Measurements from ENCODE around the gene LGR4. TPM values are rescaled to one million over a fixed set of nuclear protein-coding genes. Genes with fewer than 3 reads are reported as not detected.

LGR4 gene
- total and polyA plus RNA-seq, 2 of the 13 experiments (the other 11 are each of a cell fraction or from before 2014, with no cell fraction given) = 42.1 to 68.7 TPM

DNA sequence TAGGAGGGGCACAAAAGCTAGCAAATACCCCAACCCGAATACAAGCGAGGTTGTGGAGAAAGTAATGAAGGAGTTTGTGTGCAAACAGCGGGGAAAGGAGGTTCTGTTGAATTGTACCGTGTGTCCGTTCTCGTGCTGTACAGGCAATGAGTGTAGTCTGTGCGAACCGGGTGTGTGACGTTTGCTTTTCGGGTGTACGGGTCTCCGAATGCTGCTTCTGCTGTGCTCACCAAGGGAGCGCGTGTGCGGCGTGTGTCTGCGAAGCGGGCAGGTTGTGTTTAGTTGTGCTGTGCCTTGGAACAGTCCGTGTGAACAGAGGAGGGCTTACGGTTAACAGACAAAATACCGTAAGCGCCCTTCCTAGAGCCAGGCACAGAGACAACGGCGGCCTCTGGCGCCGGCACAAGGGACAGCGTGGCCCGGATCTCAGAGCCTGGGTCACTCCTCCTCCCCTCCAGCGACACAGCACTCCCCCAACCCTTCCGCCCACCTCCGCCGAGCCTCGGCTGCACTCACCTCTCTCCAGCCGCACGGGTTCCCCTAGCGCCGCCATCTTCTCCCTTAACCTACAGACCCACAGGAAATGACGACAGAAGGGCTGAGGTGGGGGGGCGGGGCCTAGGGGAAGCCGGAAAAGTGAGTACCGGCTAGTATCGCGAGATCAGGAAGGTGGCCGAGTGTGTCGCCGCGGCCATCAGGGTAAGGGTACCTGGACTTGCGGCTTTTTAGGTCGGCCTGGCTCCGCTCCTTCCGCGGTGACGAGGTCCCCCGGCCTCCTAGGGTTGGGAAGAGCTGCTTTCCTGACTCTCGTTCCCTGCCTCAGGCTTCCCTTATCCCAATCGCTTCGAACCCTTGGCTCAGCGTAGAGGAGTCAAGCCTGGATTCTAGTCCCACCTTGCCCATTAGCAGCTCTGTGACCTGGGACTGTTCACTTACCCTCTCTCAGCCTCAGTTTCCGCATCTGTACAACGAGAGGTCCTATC is 33.9 kb upstream of the LGR4 start, which contains the start of gene LIN7C (continued):
- TF ChIP-seq, protein P1, sequence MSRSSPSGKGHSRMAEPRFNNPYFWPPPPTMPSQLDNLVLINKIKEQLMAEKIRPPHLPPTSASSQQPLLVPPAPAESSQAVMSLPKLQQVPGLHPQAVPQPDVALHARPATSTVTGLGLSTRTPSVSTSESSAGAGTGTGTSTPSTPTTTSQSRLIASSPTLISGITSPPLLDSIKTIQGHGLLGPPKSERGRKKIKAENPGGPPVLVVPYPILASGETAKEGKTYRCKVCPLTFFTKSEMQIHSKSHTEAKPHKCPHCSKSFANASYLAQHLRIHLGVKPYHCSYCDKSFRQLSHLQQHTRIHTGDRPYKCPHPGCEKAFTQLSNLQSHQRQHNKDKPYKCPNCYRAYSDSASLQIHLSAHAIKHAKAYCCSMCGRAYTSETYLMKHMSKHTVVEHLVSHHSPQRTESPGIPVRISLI (CRISPR knock-in tag; IDR thresholded peaks at IDR 0.05; ENCODE audit: borderline replicate concordance) = no peak
- TF ChIP-seq GABPA (IDR thresholded peaks at IDR 0.05; ENCODE audit: low read depth, low read length) (peak; percentile 70), GABPA (CRISPR knock-in tag; IDR thresholded peaks at IDR 0.05; ENCODE audit: low read depth) (peak; percentile 98), ZMYM4 (CRISPR knock-in tag; IDR thresholded peaks at IDR 0.05) (peak; percentile 97), ZBTB3 (CRISPR knock-in tag; IDR thresholded peaks at IDR 0.05; ENCODE audit: borderline replicate concordance, low read depth) (no peak), ZNF343 (CRISPR knock-in tag; IDR thresholded peaks at IDR 0.05) (no peak), ZNF205 (CRISPR knock-in tag; IDR thresholded peaks at IDR 0.05) (0 out of 2 replicates have a peak, but pooled peaks have one; percentile 53), ATF7-NPFF (CRISPR knock-in tag; IDR thresholded peaks at IDR 0.05; ENCODE audit: low read depth) (no peak), SMAD9 (CRISPR knock-in tag; IDR thresholded peaks at IDR 0.05) (0 out of 2 replicates have a peak, but pooled peaks have one; percentile 26), SMYD3 (CRISPR knock-in tag; IDR thresholded peaks at IDR 0.05) (no peak), MED1 (CRISPR knock-in tag; IDR thresholded peaks at IDR 0.05) (peak; percentile 69), ZNF816 (CRISPR knock-in tag; IDR thresholded peaks at IDR 0.05; ENCODE audit: borderline replicate concordance) (peak; percentile 62; the same call in 1 of the 2 replicates), SSRP1 (CRISPR knock-in tag; IDR thresholded peaks at IDR 0.05) (no peak), ZNF724P (CRISPR knock-in tag; IDR thresholded peaks at IDR 0.05; ENCODE audit: borderline replicate concordance) (0 out of 2 replicates have a peak, but pooled peaks have one; percentile 22), ATF7 (IDR thresholded peaks at IDR 0.05) (no peak), ATF7 (CRISPR knock-in tag; IDR thresholded peaks at IDR 0.05) (peak; percentile 73; the same call in 1 of the 2 replicates), HES4 (CRISPR knock-in tag; IDR thresholded peaks at IDR 0.05; ENCODE audit: borderline replicate concordance) (no peak)
- TF ChIP-seq, protein P2, sequence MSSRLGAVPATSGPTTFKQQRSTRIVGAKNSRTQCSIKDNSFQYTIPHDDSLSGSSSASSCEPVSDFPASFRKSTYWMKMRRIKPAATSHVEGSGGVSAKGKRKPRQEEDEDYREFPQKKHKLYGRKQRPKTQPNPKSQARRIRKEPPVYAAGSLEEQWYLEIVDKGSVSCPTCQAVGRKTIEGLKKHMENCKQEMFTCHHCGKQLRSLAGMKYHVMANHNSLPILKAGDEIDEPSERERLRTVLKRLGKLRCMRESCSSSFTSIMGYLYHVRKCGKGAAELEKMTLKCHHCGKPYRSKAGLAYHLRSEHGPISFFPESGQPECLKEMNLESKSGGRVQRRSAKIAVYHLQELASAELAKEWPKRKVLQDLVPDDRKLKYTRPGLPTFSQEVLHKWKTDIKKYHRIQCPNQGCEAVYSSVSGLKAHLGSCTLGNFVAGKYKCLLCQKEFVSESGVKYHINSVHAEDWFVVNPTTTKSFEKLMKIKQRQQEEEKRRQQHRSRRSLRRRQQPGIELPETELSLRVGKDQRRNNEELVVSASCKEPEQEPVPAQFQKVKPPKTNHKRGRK (CRISPR knock-in tag; IDR thresholded peaks at IDR 0.05) = no peak
- TF ChIP-seq, protein P3, sequence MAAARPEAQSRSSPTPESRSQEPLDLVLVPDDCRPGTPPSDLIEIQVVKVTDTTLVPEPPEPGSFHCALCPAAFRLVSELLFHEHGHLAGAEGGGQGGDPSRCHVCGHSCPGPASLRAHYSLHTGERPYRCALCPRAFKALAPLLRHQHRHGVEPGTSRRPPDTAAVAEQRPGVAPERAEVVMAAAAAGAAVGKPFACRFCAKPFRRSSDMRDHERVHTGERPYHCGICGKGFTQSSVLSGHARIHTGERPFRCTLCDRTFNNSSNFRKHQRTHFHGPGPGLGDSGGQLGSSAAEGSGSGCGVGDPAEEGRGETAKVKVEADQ (CRISPR knock-in tag; IDR thresholded peaks at IDR 0.05; ENCODE audit: borderline replicate concordance) = no peak
- TF ChIP-seq, protein P4, sequence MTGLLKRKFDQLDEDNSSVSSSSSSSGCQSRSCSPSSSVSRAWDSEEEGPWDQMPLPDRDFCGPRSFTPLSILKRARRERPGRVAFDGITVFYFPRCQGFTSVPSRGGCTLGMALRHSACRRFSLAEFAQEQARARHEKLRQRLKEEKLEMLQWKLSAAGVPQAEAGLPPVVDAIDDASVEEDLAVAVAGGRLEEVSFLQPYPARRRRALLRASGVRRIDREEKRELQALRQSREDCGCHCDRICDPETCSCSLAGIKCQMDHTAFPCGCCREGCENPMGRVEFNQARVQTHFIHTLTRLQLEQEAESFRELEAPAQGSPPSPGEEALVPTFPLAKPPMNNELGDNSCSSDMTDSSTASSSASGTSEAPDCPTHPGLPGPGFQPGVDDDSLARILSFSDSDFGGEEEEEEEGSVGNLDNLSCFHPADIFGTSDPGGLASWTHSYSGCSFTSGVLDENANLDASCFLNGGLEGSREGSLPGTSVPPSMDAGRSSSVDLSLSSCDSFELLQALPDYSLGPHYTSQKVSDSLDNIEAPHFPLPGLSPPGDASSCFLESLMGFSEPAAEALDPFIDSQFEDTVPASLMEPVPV (CRISPR knock-in tag; IDR thresholded peaks at IDR 0.05) = peak; percentile 84; the same call in 1 of the 2 replicates
- TF ChIP-seq, protein P5, sequence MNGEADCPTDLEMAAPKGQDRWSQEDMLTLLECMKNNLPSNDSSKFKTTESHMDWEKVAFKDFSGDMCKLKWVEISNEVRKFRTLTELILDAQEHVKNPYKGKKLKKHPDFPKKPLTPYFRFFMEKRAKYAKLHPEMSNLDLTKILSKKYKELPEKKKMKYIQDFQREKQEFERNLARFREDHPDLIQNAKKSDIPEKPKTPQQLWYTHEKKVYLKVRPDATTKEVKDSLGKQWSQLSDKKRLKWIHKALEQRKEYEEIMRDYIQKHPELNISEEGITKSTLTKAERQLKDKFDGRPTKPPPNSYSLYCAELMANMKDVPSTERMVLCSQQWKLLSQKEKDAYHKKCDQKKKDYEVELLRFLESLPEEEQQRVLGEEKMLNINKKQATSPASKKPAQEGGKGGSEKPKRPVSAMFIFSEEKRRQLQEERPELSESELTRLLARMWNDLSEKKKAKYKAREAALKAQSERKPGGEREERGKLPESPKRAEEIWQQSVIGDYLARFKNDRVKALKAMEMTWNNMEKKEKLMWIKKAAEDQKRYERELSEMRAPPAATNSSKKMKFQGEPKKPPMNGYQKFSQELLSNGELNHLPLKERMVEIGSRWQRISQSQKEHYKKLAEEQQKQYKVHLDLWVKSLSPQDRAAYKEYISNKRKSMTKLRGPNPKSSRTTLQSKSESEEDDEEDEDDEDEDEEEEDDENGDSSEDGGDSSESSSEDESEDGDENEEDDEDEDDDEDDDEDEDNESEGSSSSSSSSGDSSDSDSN (CRISPR knock-in tag; IDR thresholded peaks at IDR 0.05) = peak; percentile 63

Data from HepG2 (cell line).